GM19240 (cell line): ENCODE data around the gene COL20A1.

ENCODE experiments used
- DNase-seq: peaks from one replicate; pipeline ENCODE4 v3.0.0; 2011; ENCODE audit warnings: low spot score; ENCODE audit not compliant: insufficient read length

The COL20A1 gene

GRCh38 chr20:63347081-63347741 is 54.2 kb downstream of the COL20A1 start:
- DNase-seq = no peak

GRCh38 chr20:63347950-63348827 is 55.2 kb downstream of the COL20A1 start:
- DNase-seq = no peak

GRCh38 chr20:63348828-63349515 is 56.0 kb downstream of the COL20A1 start:
- DNase-seq = no peak

- DNase-seq = no peak
Measured at GRCh38 chr20:63349516-63349895, 56.5 kb downstream of the COL20A1 start.

GRCh38 chr20:63350196-63350595 is 57.2 kb downstream of the COL20A1 start:
- no peak for DNase-seq

GRCh38 chr20:63350597-63351325 is 57.8 kb downstream of the COL20A1 start:
- DNase-seq = no peak

GRCh38 chr20:63351326-63351700 is 58.3 kb downstream of the COL20A1 start:
- DNase-seq = no peak

- no peak for DNase-seq
Measured at GRCh38 chr20:63351811-63352591, 59.0 kb downstream of the COL20A1 start.

GRCh38 chr20:63352811-63353221 is 59.8 kb downstream of the COL20A1 start:
- no peak for DNase-seq

- DNase-seq = no peak
Measured at GRCh38 chr20:63354636-63355350, 61.8 kb downstream of the COL20A1 start.

GRCh38 chr20:63355781-63356295 is 62.9 kb downstream of the COL20A1 start:
- DNase-seq = no peak

GRCh38 chr20:63356511-63356910 is 63.5 kb downstream of the COL20A1 start:
- DNase-seq = no peak

- DNase-seq = no peak
Measured at GRCh38 chr20:63356931-63357879, 64.2 kb downstream of the COL20A1 start.

GRCh38 chr20:63357921-63358905 is 65.2 kb downstream of the COL20A1 start:
- no peak for DNase-seq

GRCh38 chr20:63359164-63359934 is 66.4 kb downstream of the COL20A1 start:
- no peak for DNase-seq

- DNase-seq = no peak
Measured at GRCh38 chr20:63359937-63360849, 67.2 kb downstream of the COL20A1 start.
